Subcutaneous adipose tissue (tissue), 4 donors: Measurements from ENCODE around the gene SKA1. TPM values are rescaled to one million over a fixed set of nuclear protein-coding genes. Genes with fewer than 3 reads are reported as not detected.

Experiments used
- total RNA-seq, 4 donors: library from RNA; depleted of rRNA; stranded (reverse); fragments of >200 nt; gene quantifications; one replicate each; pipeline ENCODE4 v1.1.0, GENCODE V29; 2016
- TF ChIP-seq, protein P1 (sequence below): fragments of 450-650 bp; IDR thresholded peaks from one replicate; pipeline ENCODE4 v1.5.1; 2016; ENCODE audit warnings: low read depth, mild to moderate bottlenecking, control low read depth, antibody characterized with exemption, moderate library complexity

The SKA1 gene
- total RNA-seq, 4 donors from 2014 or later: 0.66 to 0.75 (median 0.68) TPM; not detected in 1

DNA sequence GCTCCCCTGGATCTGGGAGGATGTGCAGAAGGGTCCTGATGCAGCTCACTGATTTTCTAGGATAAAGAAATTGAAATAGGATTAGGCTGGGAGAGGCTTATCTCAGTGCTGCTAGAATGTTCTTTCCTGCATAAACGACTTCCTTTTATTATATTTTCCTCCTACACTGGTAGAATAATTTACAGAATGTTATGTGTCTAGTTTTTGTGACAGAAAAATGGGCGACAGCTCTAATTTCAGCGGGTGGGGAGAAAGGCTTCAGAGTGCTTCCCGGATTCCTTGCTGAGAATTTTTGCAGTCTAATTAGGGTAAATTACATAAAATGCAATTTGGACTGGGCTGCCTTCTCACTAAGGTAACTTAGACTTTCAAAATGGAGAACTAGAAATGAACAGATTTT, 66.2 kb downstream of the SKA1 start:
- TF ChIP-seq, protein P1, sequence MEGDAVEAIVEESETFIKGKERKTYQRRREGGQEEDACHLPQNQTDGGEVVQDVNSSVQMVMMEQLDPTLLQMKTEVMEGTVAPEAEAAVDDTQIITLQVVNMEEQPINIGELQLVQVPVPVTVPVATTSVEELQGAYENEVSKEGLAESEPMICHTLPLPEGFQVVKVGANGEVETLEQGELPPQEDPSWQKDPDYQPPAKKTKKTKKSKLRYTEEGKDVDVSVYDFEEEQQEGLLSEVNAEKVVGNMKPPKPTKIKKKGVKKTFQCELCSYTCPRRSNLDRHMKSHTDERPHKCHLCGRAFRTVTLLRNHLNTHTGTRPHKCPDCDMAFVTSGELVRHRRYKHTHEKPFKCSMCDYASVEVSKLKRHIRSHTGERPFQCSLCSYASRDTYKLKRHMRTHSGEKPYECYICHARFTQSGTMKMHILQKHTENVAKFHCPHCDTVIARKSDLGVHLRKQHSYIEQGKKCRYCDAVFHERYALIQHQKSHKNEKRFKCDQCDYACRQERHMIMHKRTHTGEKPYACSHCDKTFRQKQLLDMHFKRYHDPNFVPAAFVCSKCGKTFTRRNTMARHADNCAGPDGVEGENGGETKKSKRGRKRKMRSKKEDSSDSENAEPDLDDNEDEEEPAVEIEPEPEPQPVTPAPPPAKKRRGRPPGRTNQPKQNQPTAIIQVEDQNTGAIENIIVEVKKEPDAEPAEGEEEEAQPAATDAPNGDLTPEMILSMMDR: no peak

DNA sequence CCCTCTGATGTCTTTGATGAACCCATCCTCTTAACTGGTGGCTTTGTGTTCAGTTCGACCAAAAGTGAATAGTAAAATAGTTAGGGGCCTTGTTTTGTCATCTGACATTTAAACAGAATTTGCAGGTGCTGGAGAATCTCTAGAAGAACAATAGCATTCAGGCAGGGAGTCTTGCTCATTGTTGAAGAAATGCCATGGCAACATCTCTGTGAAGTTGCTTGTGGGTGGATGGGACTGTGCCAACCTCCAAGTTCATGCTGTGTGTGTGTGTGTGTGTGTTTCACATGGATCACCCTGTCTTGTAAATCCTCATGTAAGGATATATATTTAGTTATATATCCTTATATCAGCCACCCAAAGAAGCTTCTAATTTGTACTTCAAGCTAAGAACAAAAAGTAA, 66.7 kb downstream of the SKA1 start:
- TF ChIP-seq, protein P1: no peak

Other genes with a start within 250 kb of the SKA1 start
- 1 to 10 TPM; 1.2 to 2.2 (median 1.3) TPM for gene MYO5B, start 179.9 kb upstream of the SKA1 start, total RNA-seq
- 1 to 10 TPM in 1 of 4 donors, under 1 TPM in 2, not detected in 1; 0.34 to 1.5 (median 0.75) TPM for gene CFAP53, start 108.6 kb upstream of the SKA1 start, total RNA-seq
- 10 to 100 TPM; 42.6 to 71.0 (median 49.7) TPM for gene MBD1, start 93.5 kb upstream of the SKA1 start, total RNA-seq
- gene CXXC1, start 87.4 kb upstream of the SKA1 start, total RNA-seq: 10 to 100 TPM; 33.6 to 85.9 (median 42.8) TPM
- under 1 TPM in 3 of 4 donors, not detected in 1; 0.16 to 0.51 (median 0.22) TPM for gene MAPK4, start 185.0 kb downstream of the SKA1 start, total RNA-seq